ENCODE results near the gene FRYL.

DNA sequence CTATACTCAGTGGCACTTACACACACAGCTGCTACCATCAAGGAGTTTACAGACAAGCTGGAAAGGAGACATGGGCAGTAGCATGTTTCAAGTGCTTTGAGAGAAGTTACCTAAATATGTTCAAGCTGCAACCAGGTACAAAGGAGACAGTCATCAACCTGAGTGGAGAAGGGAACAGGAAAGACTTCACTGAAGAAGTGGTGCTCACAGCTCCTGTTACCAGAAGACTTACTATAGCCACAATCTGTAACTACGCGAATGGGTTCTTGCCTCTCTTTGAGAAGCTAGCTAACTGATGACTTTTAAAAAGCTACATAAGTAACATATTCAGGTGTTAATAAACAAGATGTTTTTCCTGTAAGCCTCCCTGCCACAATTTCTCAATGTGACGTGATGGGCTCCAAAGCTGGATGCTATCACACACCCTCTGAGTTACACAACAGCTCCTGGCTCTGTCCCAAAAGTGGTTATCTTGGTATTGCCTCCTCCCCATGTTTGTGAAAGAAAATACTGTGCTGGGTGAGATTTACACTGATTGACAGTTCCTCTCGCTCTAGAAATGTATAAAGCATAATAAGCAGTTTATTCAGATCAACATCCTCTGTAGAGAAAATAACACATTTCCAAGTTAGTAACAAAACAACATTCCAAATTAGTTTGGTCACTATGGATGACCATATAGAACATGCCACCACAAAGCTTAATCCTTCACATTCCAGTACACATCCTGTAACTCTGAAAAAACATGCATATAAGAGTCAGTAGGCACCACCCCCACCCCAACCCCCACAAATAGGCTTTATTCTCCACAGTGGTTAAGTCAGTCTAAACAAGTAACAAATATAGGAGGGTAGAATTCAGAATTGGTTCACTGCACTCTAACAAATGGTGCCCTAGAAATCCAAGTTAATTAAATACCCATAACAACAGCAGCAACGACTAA is 81.8 kb downstream of the FRYL start:
- TF ChIP-seq, protein P1, sequence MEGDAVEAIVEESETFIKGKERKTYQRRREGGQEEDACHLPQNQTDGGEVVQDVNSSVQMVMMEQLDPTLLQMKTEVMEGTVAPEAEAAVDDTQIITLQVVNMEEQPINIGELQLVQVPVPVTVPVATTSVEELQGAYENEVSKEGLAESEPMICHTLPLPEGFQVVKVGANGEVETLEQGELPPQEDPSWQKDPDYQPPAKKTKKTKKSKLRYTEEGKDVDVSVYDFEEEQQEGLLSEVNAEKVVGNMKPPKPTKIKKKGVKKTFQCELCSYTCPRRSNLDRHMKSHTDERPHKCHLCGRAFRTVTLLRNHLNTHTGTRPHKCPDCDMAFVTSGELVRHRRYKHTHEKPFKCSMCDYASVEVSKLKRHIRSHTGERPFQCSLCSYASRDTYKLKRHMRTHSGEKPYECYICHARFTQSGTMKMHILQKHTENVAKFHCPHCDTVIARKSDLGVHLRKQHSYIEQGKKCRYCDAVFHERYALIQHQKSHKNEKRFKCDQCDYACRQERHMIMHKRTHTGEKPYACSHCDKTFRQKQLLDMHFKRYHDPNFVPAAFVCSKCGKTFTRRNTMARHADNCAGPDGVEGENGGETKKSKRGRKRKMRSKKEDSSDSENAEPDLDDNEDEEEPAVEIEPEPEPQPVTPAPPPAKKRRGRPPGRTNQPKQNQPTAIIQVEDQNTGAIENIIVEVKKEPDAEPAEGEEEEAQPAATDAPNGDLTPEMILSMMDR (IDR thresholded peaks at IDR 0.05): no peak
- no peak for TF ChIP-seq POLR2A (IDR thresholded peaks at IDR 0.05)

Measured in uterus (tissue), 2 donors.